Neutrophil (primary cell): ENCODE measurements around the gene MRPL9.

Source experiments
- H3K27ac ChIP-seq: fragments of 200-600 bp; sonication (generic); 2 replicates; pipeline ENCODE4 v1.5.1; 2016; ENCODE audit warnings: mild to moderate bottlenecking, moderate library complexity
- H3K27me3 ChIP-seq: fragments of 200-600 bp; sonication (generic); 2 replicates; pipeline ENCODE4 v1.6.0; 2016; ENCODE audit warnings: mild to moderate bottlenecking
- H3K36me3 ChIP-seq: fragments of 200-600 bp; sonication (generic); 2 replicates; pipeline ENCODE4 v1.5.1; 2017
- H3K4me1 ChIP-seq, 2 experiments: fragments of 200-600 bp in 1 of 2; sonication (generic) in 1 of 2; 1 replicate in 1 of 2; 2 replicates in 1 of 2; pipeline versions ENCODE4 v1.5.1 to v1.6.1; 2013 to 2016; ENCODE audit warnings: low read depth in 1 of 2, low read length in 1 of 2, mild to moderate bottlenecking in 1 of 2, moderate library complexity in 1 of 2; ENCODE audit not compliant: control insufficient read depth in 1 of 2, insufficient read depth in 1 of 2
- H3K4me3 ChIP-seq, 2 experiments: fragments of 200-600 bp in 1 of 2; sonication (generic) in 1 of 2; 1 replicate in 1 of 2; 2 replicates in 1 of 2; pipeline ENCODE4 v1.5.1; 2013 to 2016; ENCODE audit warnings: low read depth in 1 of 2, low read length in 1 of 2, mild to moderate bottlenecking in 1 of 2, moderate library complexity in 1 of 2
- H3K9me3 ChIP-seq: fragments of 200-600 bp; sonication (generic); 2 replicates; pipeline ENCODE4 v1.5.1; 2016
- TF ChIP-seq, protein P1 (sequence below): fragments of 200-600 bp; sonication (generic); IDR thresholded peaks from 2 replicates; pipeline ENCODE4 v1.5.1; 2016; ENCODE audit warnings: antibody characterized with exemption

MRPL9 gene

DNA sequence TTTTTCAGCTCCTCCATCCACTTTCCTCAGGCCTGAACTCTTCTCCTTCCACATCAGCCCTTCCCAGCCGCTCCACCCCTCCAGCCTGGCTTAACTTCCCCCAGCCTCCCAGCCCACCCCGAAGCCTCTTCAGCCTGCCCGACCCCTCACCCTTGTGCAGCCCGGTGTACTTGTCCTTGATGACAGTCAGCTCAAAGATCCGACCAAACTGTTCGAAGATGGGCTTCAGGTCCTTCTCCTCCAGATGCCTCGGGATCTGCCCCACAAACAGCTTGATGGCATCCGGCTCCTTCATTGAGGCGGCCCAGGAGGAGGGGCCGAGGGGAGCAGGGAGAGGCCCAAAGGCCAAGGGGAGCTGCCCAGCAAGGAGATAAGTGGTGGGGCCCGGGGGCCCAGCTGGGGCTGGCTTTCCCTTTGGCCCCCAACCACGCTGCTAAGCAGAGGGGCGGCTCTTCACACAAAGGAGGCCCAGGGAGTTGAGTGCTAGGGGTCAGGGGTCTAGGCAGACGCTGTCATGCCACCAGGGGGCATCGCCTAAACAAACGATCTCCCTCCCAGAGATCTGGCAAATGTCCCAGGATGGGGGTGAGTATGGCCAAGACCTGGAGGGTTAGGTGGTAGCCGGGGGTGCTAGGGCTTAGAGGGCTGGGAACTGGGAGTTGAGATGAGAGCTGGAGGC is 47.4 kb downstream of the MRPL9 start:
- Histone ChIP-seq H3K4me3 (no peak overlapping the region), H3K27ac (no peak overlapping the region), H3K9me3 (no peaks in the 10 kb centered on the region), H3K4me1 (peaks cover 6 to 8% of the 10 kb centered on the region in 2 experiments), H3K27me3 (peaks cover 98% of the 10 kb centered on the region), H3K36me3 (no peaks in the 10 kb centered on the region)
- TF ChIP-seq, protein P1, sequence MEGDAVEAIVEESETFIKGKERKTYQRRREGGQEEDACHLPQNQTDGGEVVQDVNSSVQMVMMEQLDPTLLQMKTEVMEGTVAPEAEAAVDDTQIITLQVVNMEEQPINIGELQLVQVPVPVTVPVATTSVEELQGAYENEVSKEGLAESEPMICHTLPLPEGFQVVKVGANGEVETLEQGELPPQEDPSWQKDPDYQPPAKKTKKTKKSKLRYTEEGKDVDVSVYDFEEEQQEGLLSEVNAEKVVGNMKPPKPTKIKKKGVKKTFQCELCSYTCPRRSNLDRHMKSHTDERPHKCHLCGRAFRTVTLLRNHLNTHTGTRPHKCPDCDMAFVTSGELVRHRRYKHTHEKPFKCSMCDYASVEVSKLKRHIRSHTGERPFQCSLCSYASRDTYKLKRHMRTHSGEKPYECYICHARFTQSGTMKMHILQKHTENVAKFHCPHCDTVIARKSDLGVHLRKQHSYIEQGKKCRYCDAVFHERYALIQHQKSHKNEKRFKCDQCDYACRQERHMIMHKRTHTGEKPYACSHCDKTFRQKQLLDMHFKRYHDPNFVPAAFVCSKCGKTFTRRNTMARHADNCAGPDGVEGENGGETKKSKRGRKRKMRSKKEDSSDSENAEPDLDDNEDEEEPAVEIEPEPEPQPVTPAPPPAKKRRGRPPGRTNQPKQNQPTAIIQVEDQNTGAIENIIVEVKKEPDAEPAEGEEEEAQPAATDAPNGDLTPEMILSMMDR = no peak

DNA sequence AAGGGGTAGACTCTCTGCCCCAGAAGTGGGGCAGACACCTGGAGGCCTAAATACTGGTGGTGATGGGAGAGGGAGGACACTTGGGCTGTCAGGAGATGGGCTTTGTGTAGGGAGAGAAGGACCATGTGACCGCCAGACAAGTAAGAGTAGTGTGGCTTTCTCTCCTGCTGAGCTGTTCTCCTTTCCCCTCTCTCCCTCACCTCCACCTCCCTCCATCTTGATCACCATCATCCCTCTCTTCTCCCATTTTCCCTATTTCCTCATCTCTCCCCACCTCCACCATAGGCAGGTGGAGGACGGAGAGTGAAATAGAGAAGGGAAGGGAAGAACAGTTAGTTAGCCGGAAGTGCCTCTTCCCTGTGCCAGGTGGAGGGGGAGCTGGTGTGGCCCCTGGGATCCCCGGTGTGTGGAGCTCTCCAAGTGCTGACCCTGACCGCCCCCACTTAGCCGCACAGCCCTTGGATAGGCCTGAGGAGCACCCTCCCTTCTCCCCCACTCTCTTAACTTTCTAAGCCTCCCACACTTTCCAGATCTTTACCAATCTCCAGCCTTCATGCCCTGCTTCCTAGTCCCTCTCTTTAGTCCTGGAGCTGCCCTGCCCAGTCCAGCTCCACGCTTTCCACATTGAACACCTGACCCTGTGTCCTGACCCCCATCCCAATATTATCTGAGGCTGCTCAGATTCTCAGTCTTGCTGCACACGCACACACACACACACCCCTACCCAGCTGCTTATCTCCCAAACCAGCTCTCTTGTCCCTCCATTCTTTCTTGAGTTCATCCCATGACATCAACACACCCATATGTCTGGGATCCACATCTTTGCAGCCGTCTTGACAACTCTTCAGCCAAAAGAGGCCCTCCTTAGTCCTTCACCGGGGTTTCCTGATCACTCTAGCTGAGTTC is 48.2 kb downstream of the MRPL9 start:
- Histone ChIP-seq H3K4me1 (peaks cover 0 to under 1% of the 10 kb centered on the region in 2 experiments), H3K9me3 (no peaks in the 10 kb centered on the region), H3K36me3 (no peaks in the 10 kb centered on the region), H3K4me3 (no peak overlapping the region), H3K27ac (no peak overlapping the region), H3K27me3 (peaks cover 96% of the 10 kb centered on the region)
- TF ChIP-seq, protein P1 = no peak

DNA sequence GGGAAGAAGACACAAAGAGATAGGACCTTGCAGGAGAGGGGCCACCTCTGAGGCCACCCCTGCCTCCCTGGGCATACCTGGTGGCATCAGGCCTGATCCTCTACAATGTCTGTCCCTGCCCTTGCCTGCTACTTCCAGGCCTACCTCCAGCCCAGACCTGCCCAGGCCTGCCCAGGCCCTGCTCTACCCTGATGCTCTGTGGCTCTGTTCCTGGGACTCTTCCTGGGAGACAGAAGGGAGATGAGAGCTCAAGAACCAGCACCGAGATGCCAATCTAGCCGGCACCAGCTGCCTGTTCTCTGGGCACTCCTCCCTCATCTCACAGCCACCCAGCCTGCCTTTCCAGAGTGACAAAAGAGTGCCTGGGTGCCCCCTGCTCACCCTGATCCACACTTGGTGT is 49.4 kb downstream of the MRPL9 start:
- H3K27ac ChIP-seq = no peak overlapping the region
- H3K4me1 ChIP-seq = no peaks in the 10 kb centered on the region
- TF ChIP-seq, protein P1 = no peak
- no peaks in the 10 kb centered on the region for H3K9me3 ChIP-seq
- H3K36me3 ChIP-seq = no peaks in the 10 kb centered on the region
- peaks cover 86% of the 10 kb centered on the region for H3K27me3 ChIP-seq
- no peak overlapping the region for H3K4me3 ChIP-seq

DNA sequence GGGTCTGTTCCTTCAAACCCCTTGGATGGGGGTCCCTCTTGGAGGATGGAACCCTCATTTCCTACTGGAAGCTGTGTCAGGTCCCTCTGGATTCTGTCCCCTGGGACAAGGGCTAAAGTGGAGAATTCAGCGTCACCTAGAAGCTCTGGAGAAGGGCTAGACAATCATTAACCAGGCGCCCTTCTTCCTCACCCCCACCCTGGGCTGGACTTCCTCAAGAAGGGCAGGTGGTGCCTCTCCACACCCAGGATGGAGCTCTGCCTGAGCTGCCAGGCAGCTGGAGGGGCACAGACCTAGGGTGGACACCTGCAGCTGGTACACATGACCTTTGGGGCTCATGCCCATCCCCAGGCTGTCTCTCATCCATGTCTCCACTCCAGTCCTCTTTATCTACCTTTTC is 50.3 kb downstream of the MRPL9 start:
- H3K27me3 ChIP-seq = peaks cover 84% of the 10 kb centered on the region
- no peaks in the 10 kb centered on the region for H3K4me1 ChIP-seq
- no peak overlapping the region for H3K4me3 ChIP-seq
- no peak overlapping the region for H3K27ac ChIP-seq
- TF ChIP-seq, protein P1 = no peak
- no peaks in the 10 kb centered on the region for H3K36me3 ChIP-seq
- H3K9me3 ChIP-seq = no peaks in the 10 kb centered on the region

DNA sequence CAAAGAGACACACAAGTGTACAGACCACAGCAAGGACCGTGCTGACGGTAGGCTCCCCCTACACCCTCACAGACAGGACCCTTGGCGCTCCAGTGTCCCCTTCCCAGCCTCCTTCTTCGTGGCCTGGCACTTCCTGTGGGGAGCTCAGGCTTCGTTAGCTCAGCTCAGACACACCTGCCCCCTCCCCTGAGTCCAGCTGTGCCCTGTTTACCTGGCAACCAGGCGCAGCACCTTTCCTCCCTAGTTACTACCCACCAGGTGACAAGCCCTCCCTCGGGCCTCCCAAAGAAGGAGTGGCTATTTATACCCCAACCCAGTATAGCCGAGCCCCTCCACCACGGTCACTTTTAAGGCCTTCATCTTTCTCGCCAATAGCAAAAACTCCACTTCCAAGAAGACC is 51.3 kb downstream of the MRPL9 start:
- H3K9me3 ChIP-seq = no peaks in the 10 kb centered on the region
- no peaks in the 10 kb centered on the region for H3K36me3 ChIP-seq
- H3K27me3 ChIP-seq = peaks cover 73% of the 10 kb centered on the region
- no peak overlapping the region for H3K4me3 ChIP-seq
- TF ChIP-seq, protein P1 = no peak
- no peak overlapping the region for H3K27ac ChIP-seq
- H3K4me1 ChIP-seq = no peaks in the 10 kb centered on the region
